Right kidney (tissue), 1 donor: ENCODE data around the gene SYCP1.
A peak's percentile ranks its signal among the peaks of the same experiment; 100 is the strongest.
"Not testable (repeated sequence)": the region's sequence is repeated elsewhere in the genome, so short reads cannot be mapped to it uniquely, and the experiment has no call there.

Experiments used
- DNase-seq: peaks from one replicate; pipeline ENCODE4 v3.0.0-alpha.2; 2016

The SYCP1 gene

GRCh38 chr1:114959423-114959822 lies 104.8 kb downstream of the SYCP1 start:
- DNase-seq = no peak

- no peak for DNase-seq
Observed at GRCh38 chr1:114976891-114977290, 122.2 kb downstream of the SYCP1 start.

GRCh38 chr1:114979278-114979891 lies 124.7 kb downstream of the SYCP1 start:
- DNase-seq = peak; percentile 5

- DNase-seq = no peak
Observed at GRCh38 chr1:114982251-114982650, 127.6 kb downstream of the SYCP1 start.

- no peak for DNase-seq
Observed at GRCh38 chr1:114986286-114986685, 131.6 kb downstream of the SYCP1 start.

GRCh38 chr1:114988095-114988494 lies 133.4 kb downstream of the SYCP1 start:
- no peak for DNase-seq

- no peak for DNase-seq
Observed at GRCh38 chr1:114997510-114998289, 143.0 kb downstream of the SYCP1 start.

DNA sequence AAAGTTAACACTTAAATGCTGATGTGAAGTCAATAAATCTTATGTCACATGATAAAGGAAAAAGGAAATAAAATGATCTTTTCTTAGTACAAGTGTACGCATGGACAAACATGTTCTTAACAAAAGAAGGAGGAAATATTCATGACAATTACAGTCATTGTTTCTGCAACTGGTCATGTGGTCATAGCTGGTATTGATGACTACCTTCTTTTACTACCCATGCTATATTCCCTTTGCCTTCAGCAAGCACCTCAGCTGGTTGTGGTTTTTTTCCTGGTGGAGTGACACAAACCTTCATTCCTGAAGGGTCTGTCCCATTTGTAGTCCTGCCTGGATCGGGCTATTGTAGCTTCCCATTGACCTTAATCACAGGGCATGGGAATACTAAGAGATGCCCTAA lies 151.5 kb downstream of the SYCP1 start:
- DNase-seq = no peak

GRCh38 chr1:115012006-115012405 lies 157.3 kb downstream of the SYCP1 start:
- no peak for DNase-seq

DNA sequence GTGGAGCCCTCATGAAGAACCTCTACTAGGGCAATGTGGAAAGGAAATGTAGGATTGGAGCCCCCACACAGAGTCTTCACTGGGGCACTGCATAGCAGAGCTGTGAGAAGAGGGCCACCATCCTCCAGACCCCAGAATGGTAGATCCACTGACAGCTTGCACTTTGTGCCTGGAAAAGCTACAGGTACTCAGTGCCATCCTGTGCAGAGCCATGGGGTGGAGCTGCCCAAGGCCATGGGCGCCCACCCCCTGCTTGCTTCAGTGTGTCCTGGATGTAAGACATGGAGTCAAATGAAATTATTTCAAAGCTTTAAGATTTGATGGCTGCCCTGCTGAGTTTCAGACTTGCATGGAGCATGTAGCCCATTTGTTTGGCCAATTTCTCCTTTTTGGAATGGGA lies 157.8 kb downstream of the SYCP1 start:
- DNase-seq = no peak

DNA sequence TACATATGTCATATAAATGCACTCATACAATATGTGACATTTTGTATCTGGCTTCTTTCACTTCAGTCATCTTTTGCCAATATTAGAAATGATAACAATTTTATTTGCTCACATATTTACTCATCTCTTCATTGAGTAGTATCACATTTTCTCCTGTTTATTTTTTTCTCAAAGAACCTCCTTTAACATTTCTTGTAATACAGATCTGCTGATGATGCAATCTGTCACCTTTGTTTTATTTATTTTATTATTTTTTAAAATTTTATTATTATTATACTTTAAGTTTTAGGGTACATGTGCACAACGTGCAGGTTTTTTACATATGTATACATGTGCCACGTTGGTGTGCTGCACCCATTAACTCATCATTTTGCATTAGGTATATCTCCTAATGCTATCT lies 159.1 kb downstream of the SYCP1 start:
- no peak for DNase-seq

- not testable (repeated sequence) for DNase-seq
Observed at GRCh38 chr1:115019549-115019948, 164.9 kb downstream of the SYCP1 start.

GRCh38 chr1:115021145-115021544 lies 166.5 kb downstream of the SYCP1 start:
- DNase-seq = no peak

GRCh38 chr1:115023593-115023992 lies 168.9 kb downstream of the SYCP1 start:
- no peak for DNase-seq

DNA sequence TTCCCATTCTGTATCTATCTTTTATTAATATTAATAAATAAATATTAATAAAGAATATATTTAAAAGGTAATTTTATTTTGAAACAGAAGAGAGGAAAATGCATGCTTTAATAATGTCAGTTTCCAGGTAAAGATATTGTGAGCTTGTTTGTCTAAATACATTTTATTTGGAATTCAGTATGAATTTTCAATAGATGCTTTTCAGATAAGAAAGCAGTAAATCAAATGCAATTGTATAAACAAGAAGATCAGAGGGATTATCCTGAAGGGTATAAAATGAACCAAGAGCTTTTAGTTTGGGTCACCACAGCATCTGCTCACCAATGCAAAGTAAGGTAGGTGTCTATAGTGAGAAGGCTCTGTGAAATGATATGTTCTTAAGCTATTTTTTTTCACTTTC lies 174.9 kb downstream of the SYCP1 start, which contains the start of gene TSHB:
TSS of gene TSHB (plus strand) at position 301 of the 400 bp plus-strand sequence. CDS start 3,537 bp downstream, outside the sequence.
- no peak for DNase-seq

GRCh38 chr1:115031595-115031994 lies 176.9 kb downstream of the SYCP1 start:
- no peak for DNase-seq

DNA sequence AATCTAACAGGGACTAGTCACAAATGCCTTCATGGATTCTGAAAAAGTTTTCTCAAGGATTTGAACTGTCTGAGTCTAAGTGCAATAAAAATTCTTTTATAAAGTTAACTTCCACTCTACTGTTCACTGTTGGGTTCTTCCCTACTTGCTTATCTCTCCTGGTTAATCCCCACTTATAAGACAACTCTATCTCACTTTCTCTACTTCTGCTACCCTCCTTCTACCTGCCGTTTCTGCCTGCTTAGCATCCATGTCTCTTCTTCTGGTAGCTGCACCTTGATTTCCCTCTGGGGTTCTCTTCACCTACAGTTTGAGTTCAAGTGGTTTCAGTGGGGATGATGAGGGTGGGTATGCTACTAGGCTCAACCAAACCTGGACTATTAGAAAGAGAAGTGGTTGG lies 181.0 kb downstream of the SYCP1 start:
- DNase-seq = no peak

GRCh38 chr1:115036814-115037507 lies 182.3 kb downstream of the SYCP1 start:
- DNase-seq = no peak

DNA sequence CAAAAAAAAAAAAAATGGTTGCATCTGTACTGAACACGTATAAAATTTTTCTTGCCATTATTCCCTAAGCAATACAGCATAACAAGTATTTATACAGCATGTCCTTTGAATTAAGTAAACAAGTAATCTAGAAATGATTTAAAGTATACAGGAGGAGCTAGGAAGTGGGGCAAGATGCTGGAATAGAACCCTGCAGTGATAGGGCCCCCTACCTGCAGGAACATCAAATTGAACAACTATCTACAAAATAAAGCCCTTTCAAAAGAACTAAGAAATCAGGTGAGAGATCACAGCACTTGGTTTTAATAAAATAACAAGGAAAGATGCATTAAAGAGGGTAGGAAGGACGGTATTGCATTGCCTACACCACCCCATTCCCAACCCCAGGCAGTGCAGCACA lies 185.8 kb downstream of the SYCP1 start:
- no peak for DNase-seq

- no peak for DNase-seq
Observed at GRCh38 chr1:115041654-115042053, 187.0 kb downstream of the SYCP1 start.
